Right lobe of liver (tissue), 4 donors: ENCODE results near the gene NTN1.

Experiments
- POLR2A ChIP-seq: fragments of 450-650 bp; IDR thresholded peaks from one replicate; pipeline ENCODE4 v1.6.1; 2017; ENCODE audit warnings: antibody characterized with exemption, mild to moderate bottlenecking
- TF ChIP-seq, protein P1 (sequence below), 4 donors: fragments of 200-600 bp in 3 of 4; fragments of 450-650 bp in 1 of 4; IDR thresholded peaks; one replicate each; pipeline versions ENCODE4 v1.5.1 to v1.8.0; 2016 to 2022; ENCODE audit warnings: antibody characterized with exemption in 4 of 4, mild to moderate bottlenecking in 2 of 4
- donor health status: DM: no; HTN: no; CAD: no.
- donor health status: DM: no; HTN: no; CAD: no.
- donor health status: DM: no; HTN: yes; CAD: no.

DNA sequence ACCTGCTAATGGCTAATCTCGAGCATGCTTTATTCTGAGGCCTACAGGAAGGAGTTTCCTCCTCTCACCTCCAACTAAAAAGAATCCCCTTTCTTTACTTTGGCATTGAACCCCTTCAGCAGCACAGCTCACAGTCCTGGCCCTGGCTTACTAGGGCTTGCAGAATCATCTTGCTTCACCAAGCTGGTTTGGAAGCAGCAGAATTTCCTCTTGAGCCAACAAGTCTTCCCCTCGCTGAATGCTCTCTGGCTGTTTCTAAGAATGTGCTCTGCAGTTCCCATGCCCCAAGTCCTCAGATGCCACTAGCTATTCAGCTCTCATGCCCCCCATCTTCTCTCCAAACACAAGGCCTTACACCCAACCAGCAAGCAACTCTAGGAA is 271.2 kb downstream of the NTN1 start:
- TF ChIP-seq, protein P1, sequence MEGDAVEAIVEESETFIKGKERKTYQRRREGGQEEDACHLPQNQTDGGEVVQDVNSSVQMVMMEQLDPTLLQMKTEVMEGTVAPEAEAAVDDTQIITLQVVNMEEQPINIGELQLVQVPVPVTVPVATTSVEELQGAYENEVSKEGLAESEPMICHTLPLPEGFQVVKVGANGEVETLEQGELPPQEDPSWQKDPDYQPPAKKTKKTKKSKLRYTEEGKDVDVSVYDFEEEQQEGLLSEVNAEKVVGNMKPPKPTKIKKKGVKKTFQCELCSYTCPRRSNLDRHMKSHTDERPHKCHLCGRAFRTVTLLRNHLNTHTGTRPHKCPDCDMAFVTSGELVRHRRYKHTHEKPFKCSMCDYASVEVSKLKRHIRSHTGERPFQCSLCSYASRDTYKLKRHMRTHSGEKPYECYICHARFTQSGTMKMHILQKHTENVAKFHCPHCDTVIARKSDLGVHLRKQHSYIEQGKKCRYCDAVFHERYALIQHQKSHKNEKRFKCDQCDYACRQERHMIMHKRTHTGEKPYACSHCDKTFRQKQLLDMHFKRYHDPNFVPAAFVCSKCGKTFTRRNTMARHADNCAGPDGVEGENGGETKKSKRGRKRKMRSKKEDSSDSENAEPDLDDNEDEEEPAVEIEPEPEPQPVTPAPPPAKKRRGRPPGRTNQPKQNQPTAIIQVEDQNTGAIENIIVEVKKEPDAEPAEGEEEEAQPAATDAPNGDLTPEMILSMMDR (IDR thresholded peaks at IDR 0.05): no peak
- no peak for TF ChIP-seq POLR2A
